Measurements from ENCODE around the gene FUZ.

DNA sequence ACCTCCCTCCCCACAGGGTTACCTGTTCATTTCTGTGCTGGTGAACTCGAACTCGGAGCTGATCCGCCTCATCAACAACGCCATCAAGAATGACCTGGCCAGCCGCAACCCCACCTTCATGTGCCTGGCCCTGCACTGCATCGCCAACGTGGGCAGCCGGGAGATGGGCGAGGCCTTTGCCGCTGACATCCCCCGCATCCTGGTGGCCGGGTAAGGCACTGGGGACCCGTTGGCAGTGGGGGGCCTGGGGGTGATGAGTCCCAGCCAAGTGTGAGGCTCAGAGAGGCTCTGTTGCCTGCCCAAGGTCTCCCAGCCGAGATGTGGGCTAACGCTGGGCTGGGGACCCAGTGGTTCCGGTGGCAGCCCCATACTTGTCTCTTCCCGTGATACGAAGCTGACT, 30.6 kb downstream of the FUZ start:
- TF ChIP-seq, protein P1, sequence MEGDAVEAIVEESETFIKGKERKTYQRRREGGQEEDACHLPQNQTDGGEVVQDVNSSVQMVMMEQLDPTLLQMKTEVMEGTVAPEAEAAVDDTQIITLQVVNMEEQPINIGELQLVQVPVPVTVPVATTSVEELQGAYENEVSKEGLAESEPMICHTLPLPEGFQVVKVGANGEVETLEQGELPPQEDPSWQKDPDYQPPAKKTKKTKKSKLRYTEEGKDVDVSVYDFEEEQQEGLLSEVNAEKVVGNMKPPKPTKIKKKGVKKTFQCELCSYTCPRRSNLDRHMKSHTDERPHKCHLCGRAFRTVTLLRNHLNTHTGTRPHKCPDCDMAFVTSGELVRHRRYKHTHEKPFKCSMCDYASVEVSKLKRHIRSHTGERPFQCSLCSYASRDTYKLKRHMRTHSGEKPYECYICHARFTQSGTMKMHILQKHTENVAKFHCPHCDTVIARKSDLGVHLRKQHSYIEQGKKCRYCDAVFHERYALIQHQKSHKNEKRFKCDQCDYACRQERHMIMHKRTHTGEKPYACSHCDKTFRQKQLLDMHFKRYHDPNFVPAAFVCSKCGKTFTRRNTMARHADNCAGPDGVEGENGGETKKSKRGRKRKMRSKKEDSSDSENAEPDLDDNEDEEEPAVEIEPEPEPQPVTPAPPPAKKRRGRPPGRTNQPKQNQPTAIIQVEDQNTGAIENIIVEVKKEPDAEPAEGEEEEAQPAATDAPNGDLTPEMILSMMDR (IDR thresholded peaks at IDR 0.05), result no peak
- TF ChIP-seq POLR2A (IDR thresholded peaks at IDR 0.05), result no peak
